Measurements from ENCODE around the gene FAM193A.

DNA sequence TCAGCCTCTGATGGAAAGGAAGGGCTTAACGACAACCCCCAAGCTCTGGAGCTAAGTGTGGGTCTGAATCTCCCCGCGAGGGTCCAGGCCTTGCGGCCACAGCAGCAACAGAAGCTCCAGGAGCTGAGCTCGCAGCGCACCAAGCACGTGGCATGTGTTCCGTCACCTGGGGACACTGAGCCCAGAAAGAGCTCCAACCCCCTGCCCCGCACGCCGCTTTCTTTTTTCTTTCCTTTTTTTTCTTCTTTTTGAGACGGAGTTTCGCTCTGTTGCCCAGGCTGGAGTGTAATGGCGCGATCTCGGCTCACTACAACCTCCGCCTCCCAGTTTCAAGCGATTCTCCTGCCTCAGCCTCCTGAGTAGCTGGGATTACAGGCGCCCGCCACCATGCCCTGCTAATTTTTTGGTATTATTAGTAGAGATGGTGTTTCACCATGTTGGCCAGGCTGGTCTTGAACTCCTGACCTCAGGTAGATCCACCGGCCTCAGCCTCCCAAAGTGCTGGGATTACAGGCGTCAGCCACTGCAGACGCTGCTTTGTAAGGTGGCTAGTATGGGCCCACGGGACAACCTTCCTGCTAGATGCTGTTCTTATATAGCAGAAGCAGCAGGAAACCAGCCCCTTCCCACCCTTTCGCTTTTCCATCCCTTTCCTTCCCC lies 220.4 kb downstream of the FAM193A start:
- TF ChIP-seq GATA2 (IDR thresholded peaks at IDR 0.05; ENCODE audit: low read depth, low read length): no peak
- TF ChIP-seq GATA3 (IDR thresholded peaks at IDR 0.05; ENCODE audit: low read depth, low read length): no peak

All from SH-SY5Y (cell line).